NCI-H2107 (cell line): ENCODE measurements around the gene NTSR2.

ENCODE experiments used
- DNase-seq: peaks from one replicate; lab custom pipeline; 2025; lab: John Stamatoyannopoulos, UW

Gene NTSR2, protein sequence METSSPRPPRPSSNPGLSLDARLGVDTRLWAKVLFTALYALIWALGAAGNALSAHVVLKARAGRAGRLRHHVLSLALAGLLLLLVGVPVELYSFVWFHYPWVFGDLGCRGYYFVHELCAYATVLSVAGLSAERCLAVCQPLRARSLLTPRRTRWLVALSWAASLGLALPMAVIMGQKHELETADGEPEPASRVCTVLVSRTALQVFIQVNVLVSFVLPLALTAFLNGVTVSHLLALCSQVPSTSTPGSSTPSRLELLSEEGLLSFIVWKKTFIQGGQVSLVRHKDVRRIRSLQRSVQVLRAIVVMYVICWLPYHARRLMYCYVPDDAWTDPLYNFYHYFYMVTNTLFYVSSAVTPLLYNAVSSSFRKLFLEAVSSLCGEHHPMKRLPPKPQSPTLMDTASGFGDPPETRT

GRCh38 chr2:11669454-11670291 is at the start of gene NTSR2:
Gene NTSR2, minus strand, starts transcription at chr2:11670195. Its CDS starts 66 bp downstream, at chr2:11670129.
- no peak for DNase-seq

DNA sequence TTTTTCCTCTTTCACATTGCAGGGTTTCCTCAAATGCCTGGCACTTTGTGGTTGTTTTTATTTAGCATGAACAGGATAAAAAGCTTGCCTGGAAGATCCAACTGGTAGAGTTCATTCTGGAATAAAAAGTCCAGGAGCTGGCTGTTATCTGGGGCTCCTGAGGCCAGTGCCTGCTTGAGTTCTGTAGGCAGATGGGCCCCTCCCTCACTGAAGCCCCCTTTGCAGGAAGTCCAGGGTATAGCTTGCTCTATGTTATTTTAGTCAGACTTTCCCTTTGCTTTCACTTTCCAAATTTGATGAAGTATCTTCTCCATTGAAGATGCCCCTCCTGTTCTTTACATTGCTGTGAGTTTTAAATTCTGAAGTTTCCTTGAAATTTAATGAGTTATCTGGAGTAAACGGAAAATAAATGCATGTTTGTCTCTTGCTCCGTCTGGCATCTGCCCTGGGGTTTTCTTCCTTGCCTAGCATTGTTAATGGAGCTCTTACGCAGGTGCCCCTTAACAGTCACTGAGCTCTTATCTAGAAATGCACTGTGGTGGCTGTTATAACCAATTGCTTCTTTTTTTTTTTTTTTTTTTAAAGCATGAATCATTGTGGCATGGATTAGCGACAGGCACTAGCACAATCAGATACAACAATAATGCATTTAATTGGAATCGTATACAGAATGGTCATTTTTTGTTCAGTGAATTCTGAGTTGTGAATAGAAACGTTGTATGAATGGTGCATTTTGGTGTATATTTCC is 49.4 kb upstream of the NTSR2 start:
- DNase-seq = peak; percentile 28

DNA sequence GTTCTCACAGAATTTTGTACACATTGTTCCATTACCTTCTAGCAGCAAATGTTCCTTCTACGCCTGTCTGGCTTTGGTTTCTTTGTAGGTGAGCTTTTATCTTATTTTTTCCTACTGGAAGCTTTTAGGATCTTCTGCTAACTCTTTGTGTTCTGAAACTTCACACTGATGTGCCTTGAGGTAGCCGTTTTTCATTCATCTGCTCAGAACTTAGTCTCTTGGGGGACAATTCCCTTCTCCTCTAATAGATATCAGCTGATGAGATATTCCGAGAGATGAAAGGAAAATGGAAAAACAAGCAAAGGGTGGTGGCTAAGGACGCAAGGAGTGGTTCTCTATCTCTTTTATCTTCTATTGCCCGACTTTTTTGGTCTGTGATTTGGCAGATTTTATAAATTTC is 48.6 kb upstream of the NTSR2 start:
- no peak for DNase-seq

GRCh38 chr2:11717623-11718022 is 47.6 kb upstream of the NTSR2 start:
- DNase-seq = no peak

- DNase-seq = no peak
These were observed 46.8 kb upstream of the NTSR2 start for GRCh38 chr2:11716689-11717321.

- DNase-seq = no peak
These were observed 46.1 kb upstream of the NTSR2 start for GRCh38 chr2:11715987-11716652.

GRCh38 chr2:11713815-11714214 is 43.8 kb upstream of the NTSR2 start:
- DNase-seq = no peak

GRCh38 chr2:11712866-11713265 is 42.9 kb upstream of the NTSR2 start:
- no peak for DNase-seq

- DNase-seq = no peak
These were observed 41.8 kb upstream of the NTSR2 start for GRCh38 chr2:11711751-11712150.

DNA sequence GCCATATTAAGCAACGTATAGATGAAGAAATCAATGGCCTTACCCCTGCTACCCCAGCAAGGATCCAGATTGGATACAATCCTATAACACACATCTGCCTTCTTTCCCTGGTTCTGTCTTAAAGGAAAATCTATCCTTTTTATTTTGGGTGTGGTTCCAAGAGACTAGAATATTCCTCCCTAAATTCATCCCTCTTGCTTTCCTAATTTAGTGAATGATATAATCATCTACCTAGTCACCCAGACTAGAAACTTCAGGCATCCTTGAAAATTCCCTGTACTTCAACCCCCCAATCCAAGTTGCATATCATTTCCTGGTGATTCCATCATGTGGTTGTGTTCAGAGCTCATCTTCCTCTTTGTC is 41.3 kb upstream of the NTSR2 start:
- DNase-seq = no peak

GRCh38 chr2:11710632-11711353 is 40.8 kb upstream of the NTSR2 start:
- DNase-seq = no peak

GRCh38 chr2:11710210-11710609 is 40.2 kb upstream of the NTSR2 start:
- DNase-seq = no peak

DNA sequence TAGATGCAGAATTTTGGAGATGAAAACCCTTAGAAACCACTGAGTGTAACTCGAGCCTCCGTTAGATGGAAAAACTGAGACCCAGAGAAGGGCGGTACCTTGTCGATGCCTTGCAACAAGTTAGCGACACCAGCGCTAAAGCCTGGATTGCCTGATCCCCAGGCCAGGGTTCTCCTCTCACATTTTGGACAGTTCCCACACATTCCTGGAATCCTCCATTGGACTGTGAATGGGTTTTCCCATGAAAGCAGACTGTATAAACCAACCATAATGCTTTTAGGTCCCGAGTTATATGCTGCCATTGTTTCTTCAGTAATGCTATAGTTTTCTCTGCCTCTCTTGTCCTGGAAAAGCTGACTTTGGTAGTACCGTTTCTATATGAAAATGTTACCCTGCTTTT is 39.3 kb upstream of the NTSR2 start:
- no peak for DNase-seq

GRCh38 chr2:11708106-11708505 is 38.1 kb upstream of the NTSR2 start:
- no peak for DNase-seq

DNA sequence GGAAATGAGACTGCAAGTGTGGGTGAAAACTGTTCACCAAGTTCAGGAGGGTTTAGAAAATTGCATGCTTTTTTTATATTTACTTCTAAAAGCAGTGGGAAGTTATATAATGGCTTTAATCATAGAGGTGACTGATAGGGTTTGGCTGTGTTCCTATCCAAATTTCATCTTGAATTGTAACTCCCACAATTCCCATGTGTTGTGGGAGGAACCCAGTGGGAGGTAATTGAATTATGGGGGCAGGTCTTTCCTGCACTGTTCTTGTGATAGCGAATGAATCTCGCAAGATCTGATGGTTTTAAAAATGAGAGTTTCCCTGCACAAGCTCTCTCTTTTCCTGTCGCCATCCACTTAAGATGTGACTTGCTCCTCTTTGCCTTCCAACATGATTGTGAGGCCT is 35.7 kb upstream of the NTSR2 start:
- no peak for DNase-seq

DNA sequence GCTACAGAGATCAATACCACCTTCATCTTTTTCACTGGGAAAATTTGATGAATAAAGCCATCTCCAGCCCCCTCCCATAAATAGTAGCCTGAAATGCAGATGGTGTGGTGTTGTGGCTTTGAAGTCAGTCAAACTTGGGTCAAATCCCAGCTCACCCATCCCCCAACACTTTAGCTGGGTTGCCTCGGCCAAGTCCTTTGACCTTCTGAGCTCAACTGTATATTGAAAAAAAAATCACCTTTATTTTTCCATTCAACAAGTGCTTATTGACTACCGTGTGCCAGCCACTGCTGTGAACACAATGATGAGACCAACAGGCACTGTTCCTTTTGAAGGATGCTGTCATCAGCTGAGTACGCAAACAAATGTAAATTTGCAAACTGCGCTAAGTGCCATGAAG is 35.1 kb upstream of the NTSR2 start:
- no peak for DNase-seq

DNA sequence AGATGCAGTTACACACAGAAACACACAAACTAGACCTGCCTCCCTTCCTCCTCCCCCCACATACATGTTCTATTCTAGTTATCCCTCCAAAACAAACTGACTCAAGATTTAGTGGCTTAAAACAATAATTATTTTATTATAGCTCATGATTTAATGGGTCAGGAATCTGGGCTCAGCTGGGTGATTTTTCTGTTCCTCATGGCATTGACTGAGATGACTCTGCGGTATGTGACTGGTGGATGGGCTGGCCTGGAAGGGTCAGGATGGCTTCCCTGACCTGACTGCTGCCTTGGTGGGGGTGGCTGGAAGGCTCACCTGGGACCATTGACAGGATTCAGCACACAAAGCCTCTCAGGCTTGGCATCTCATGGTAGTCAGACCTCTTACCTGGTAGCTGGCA is 33.7 kb upstream of the NTSR2 start:
- no peak for DNase-seq

DNA sequence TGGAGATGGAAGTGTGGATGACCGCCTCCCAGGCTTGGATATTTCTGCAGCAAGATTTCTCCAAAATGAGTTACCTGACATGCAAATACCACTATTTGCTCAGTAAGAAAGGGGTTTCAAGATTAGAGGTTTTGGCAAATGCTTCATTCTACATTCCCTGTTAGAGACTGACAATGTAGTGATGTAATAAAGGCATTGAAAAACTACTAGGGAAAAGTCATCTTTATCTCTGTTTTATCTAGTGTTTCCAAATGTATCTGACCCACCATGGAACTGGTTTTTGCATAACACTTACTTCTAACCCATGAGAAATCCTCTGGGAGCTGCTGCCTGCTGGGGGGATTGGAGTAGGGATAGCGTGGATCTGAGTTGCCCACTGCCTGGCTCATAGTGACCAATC is 33.0 kb upstream of the NTSR2 start:
- DNase-seq = no peak

DNA sequence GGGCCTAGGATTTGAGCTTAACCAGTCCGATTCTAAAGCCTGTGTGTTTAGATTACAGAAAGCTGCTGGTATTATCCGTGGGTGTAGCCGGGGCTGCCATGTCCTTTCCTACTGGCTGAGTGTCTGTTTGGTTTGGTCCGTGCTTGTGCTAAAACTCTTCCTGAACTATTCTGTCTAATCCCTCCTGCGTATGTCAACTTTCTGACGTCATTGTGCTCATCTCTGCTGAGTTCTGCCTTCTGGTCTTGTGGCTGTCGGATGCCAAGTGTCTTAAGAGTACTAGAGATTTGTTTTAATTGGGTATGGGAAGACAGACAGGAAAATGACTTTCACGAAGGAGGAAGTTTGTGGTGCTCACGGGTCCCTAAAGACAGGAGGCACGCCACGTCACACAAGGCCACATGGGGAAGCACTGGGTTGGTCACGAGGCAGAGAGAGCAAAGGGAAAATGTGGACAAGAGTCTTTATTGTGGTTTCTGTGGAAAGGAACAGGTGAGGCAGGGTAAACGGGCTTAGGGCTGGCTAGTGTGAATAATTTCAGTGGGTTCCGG is 31.8 kb upstream of the NTSR2 start:
- DNase-seq = no peak

DNA sequence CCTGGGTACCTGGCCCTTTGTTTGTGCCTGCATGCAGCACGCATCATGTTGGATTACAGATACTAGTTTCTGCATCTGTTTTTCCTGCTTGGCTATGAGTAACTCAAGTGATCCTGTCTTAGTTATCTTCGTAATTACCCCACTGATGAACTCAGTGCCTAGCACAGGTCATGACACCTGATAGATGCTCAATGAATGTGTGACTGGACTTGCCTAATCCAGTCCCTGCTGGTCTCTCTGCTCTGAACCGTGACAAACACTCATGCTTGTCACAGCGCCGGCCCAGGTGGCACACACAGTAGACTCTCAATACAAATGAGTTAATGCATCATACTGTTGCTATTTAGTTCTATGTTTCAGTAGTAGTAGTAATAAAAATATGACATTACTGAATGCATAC is 31.2 kb upstream of the NTSR2 start:
- DNase-seq = no peak
